Endothelial cell of umbilical vein (primary cell): ENCODE data around the gene RELN. TPM values are rescaled to one million over a fixed set of nuclear protein-coding genes. Genes with fewer than 3 reads are reported as not detected.

Source experiments
- BruUV-seq: library from RNA; stranded (reverse); fragments of 400-500 nt; replicated peaks from 2 replicates; lab custom pipeline; 2021; lab: Mats Ljungman, UMichigan
- CTCF ChIA-PET: fragments of 300-600, 350-600 bp; sonication (Branson Sonifier 250); formaldehyde crosslinking; loops from one replicate; lab custom pipeline; 2021; ENCODE audit warnings: antibody characterized with exemption, inconsistent platforms; lab: Charles Lee
- POLR2A ChIA-PET: fragments of 300-600, 350-600 bp; sonication (Branson Sonifier 250); formaldehyde crosslinking; loops from one replicate; lab custom pipeline; 2021; ENCODE audit warnings: antibody characterized with exemption, inconsistent platforms; lab: Charles Lee
- DNase-seq: peaks from one replicate; pipeline ENCODE4 v3.0.0-alpha.2; 2011; ENCODE audit warnings: low read depth, low spot score
- FAIRE-seq: peaks from 2 replicates; lab custom pipeline; 2011; peaks lifted over from hg19 to GRCh38; lab: Jason Lieb, UNC
- H2AFZ ChIP-seq: 2 replicates; pipeline ENCODE4 v1.6.0; 2012; ENCODE audit warnings: low read depth, low read length, control low read depth, inconsistent platforms
- H3K27ac ChIP-seq: 2 replicates; pipeline ENCODE4 v1.5.1; 2011; ENCODE audit warnings: low read depth, mild to moderate bottlenecking, control low read depth, low read length, moderate library complexity; ENCODE audit not compliant: insufficient read depth
- H3K27me3 ChIP-seq, 2 experiments: 2 replicates each; pipeline versions ENCODE4 v1.6.0 to v1.6.1; 2011; ENCODE audit warnings: low read length in 2 of 2, mixed read lengths in 1 of 2; ENCODE audit not compliant: control insufficient read depth in 2 of 2, insufficient read depth in 2 of 2
- H3K36me3 ChIP-seq, 2 experiments: 2 replicates in 1 of 2; 3 replicates in 1 of 2; pipeline ENCODE4 v1.5.1; 2011; ENCODE audit warnings: low read length in 2 of 2, mild to moderate bottlenecking in 1 of 2, moderate library complexity in 1 of 2; ENCODE audit not compliant: control insufficient read depth in 2 of 2, insufficient read depth in 2 of 2; ENCODE audit errors: extremely low read depth in 1 of 2
- H3K4me1 ChIP-seq: 3 replicates; pipeline ENCODE4 v1.5.1; 2011; ENCODE audit warnings: mild to moderate bottlenecking, low read length; ENCODE audit not compliant: control insufficient read depth, insufficient read depth; ENCODE audit errors: extremely low read depth
- H3K4me2 ChIP-seq: 2 replicates; pipeline ENCODE4 v1.6.1; 2011; ENCODE audit warnings: low read length, control low read depth, mixed read lengths; ENCODE audit not compliant: insufficient read depth
- H3K4me3 ChIP-seq, 3 experiments: fragments of 200-600 bp in 1 of 3; sonication (generic), shearing (Covaris generic) in 1 of 3; replicated peaks in 1 of 3; 2 replicates each; pipeline ENCODE4 v1.5.1; 2011 to 2016; ENCODE audit warnings: control low read depth in 3 of 3, low read length in 3 of 3, mild to moderate bottlenecking in 2 of 3, inconsistent platforms in 1 of 3, low read depth in 1 of 3, moderate library complexity in 1 of 3; ENCODE audit not compliant: insufficient read depth in 1 of 3
- H3K79me2 ChIP-seq: 2 replicates; pipeline ENCODE4 v1.6.0; 2012; ENCODE audit warnings: low read length, inconsistent platforms; ENCODE audit not compliant: control insufficient read depth, insufficient read depth
- H3K9ac ChIP-seq: replicated peaks from 2 replicates; pipeline ENCODE3; 2011; ENCODE audit warnings: low read length, control low read depth; ENCODE audit not compliant: insufficient read depth; ENCODE audit errors: extremely low read depth
- H3K9me1 ChIP-seq: replicated peaks from 3 replicates; pipeline ENCODE4 v1.6.0; 2011; ENCODE audit warnings: mild to moderate bottlenecking, low read length; ENCODE audit not compliant: control insufficient read depth, insufficient read depth; ENCODE audit errors: extremely low read depth
- H3K9me3 ChIP-seq: replicated peaks from 2 replicates; pipeline ENCODE4 v1.5.1; 2012; ENCODE audit warnings: low read length, inconsistent platforms; ENCODE audit not compliant: control insufficient read depth, insufficient read depth
- H4K20me1 ChIP-seq: replicated peaks from 2 replicates; pipeline ENCODE3; 2011; ENCODE audit warnings: mild to moderate bottlenecking, low read length; ENCODE audit not compliant: control insufficient read depth, insufficient read depth; ENCODE audit errors: extremely low read depth
- EZH2 ChIP-seq: IDR thresholded peaks from 2 replicates; pipeline ENCODE4 v1.6.1; 2012; ENCODE audit warnings: borderline replicate concordance, low read depth, mild to moderate bottlenecking, moderate library complexity, low read length, inconsistent platforms; ENCODE audit not compliant: severe bottlenecking
- FOS ChIP-seq: IDR thresholded peaks from 2 replicates; pipeline ENCODE4 v1.6.1; 2011; ENCODE audit warnings: mild to moderate bottlenecking, low read length, moderate library complexity, borderline replicate concordance; ENCODE audit not compliant: insufficient read depth
- GATA2 ChIP-seq: IDR thresholded peaks from 2 replicates; pipeline ENCODE4 v1.7.0; 2011; ENCODE audit warnings: low read depth, mild to moderate bottlenecking, moderate library complexity, mixed read lengths, low read length; ENCODE audit not compliant: insufficient read length, insufficient read depth
- JUN ChIP-seq: IDR thresholded peaks from 2 replicates; pipeline ENCODE4 v1.6.1; 2011; ENCODE audit warnings: borderline replicate concordance, low read depth; ENCODE audit not compliant: insufficient read length, insufficient read depth
- MAX ChIP-seq: IDR thresholded peaks from 2 replicates; pipeline ENCODE4 v1.6.1; 2011; ENCODE audit not compliant: insufficient read depth, insufficient read length
- MYC ChIP-seq: IDR thresholded peaks from one replicate; pipeline ENCODE4 v1.6.1; 2011; ENCODE audit warnings: mild to moderate bottlenecking, low read depth, low read length
- POLR2A ChIP-seq: IDR thresholded peaks from 2 replicates; pipeline ENCODE4 v1.6.1; 2012; ENCODE audit warnings: low read depth, mild to moderate bottlenecking, control low read depth, low read length
- POLR2AphosphoS5 ChIP-seq: IDR thresholded peaks from 2 replicates; pipeline ENCODE4 v1.6.1; 2012; ENCODE audit warnings: low read depth, mild to moderate bottlenecking, control low read depth, low read length, moderate library complexity; ENCODE audit not compliant: insufficient read depth
- dilution Hi-C: fragments of 300-500 bp; cut with MboI; formaldehyde crosslinking; loops from one replicate; pipeline ENCODE4 v1.15.0; 2019; ENCODE audit warnings: low sequenced_read_pairs; ENCODE audit not compliant: extremely low pct_ligation_motif_present
- intact Hi-C: fragments of 100-400 bp; cut with micrococcal nuclease; formaldehyde crosslinking; loops from one replicate; pipeline ENCODE4 v1.10.0; 2022
- polyA plus RNA-seq, 4 experiments: library from polyadenylated mRNA; depleted of rRNA in 3 of 4; stranded (reverse) in 3 of 4; unstranded in 1 of 4; fragments of >200 nt; gene quantifications; 2 replicates each; pipeline versions ENCODE4 v1.2.1 to v1.2.3, GENCODE V29; 2011 to 2012; ENCODE audit warnings: missing spikeins in 1 of 4
- total RNA-seq: library from RNA; stranded (reverse); gene quantifications from 2 replicates; pipeline ENCODE4 v1.2.3, GENCODE V29; 2021
- TF ChIP-seq, protein P1 (sequence below), 2 donors: IDR thresholded peaks; 1 replicate in 1 of 2; 2 replicates in 1 of 2; pipeline ENCODE4 v1.5.1; 2011; ENCODE audit warnings: low read length in 2 of 2, mild to moderate bottlenecking in 2 of 2, moderate library complexity in 2 of 2, control low read depth in 1 of 2, inconsistent platforms in 1 of 2, low read depth in 1 of 2; ENCODE audit not compliant: insufficient read depth in 1 of 2; ENCODE audit errors: extremely low read depth in 1 of 2

The RELN gene
- total and polyA plus RNA-seq, 2 donors (not counting 3 experiments of a cell fraction or from before 2014, with no cell fraction given): 0.15 to 0.22 TPM

GRCh38 chr7:103871473-103871872 lies 118.0 kb downstream of the RELN start:
- BruUV-seq: no TSS peak
- Histone ChIP-seq H3K79me2 (no peaks in the 10 kb centered on the region), H4K20me1 (no peaks in the 10 kb centered on the region), H3K9ac (no peak overlapping the region), H3K4me2 (no peak overlapping the region), H2AFZ (no peak overlapping the region), H3K4me1 (no peaks in the 10 kb centered on the region), H3K9me3 (no peaks in the 10 kb centered on the region), H3K36me3 (no peaks in the 10 kb centered on the region), H3K4me3 (no peak overlapping the region), H3K27me3 (no peaks in the 10 kb centered on the region), H3K9me1 (no peaks in the 10 kb centered on the region), H3K27ac (no peak overlapping the region)
- dilution Hi-C loops (no loop called here), intact Hi-C loops (no loop called here)
- TF ChIP-seq FOS (no peak), EZH2 (no peak), POLR2A (no peak), POLR2AphosphoS5 (no peak), MYC (no peak), JUN (no peak), MAX (no peak), GATA2 (no peak)
- TF ChIP-seq, protein P1, sequence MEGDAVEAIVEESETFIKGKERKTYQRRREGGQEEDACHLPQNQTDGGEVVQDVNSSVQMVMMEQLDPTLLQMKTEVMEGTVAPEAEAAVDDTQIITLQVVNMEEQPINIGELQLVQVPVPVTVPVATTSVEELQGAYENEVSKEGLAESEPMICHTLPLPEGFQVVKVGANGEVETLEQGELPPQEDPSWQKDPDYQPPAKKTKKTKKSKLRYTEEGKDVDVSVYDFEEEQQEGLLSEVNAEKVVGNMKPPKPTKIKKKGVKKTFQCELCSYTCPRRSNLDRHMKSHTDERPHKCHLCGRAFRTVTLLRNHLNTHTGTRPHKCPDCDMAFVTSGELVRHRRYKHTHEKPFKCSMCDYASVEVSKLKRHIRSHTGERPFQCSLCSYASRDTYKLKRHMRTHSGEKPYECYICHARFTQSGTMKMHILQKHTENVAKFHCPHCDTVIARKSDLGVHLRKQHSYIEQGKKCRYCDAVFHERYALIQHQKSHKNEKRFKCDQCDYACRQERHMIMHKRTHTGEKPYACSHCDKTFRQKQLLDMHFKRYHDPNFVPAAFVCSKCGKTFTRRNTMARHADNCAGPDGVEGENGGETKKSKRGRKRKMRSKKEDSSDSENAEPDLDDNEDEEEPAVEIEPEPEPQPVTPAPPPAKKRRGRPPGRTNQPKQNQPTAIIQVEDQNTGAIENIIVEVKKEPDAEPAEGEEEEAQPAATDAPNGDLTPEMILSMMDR (IDR thresholded peaks at IDR 0.05; ENCODE audit: extremely low read depth in 1 of 2, insufficient read depth in 1 of 2, low read depth in 1 of 2, low read length in 2 of 2): no peak
- FAIRE-seq: no peak
- no peak for DNase-seq
- POLR2A ChIA-PET: no interaction called here
- CTCF ChIA-PET: no interaction called here
